CD4-positive, alpha-beta T cell treated with Interleukin-2 at 100 ng/mL for 4 hours (primary cell): ENCODE measurements around the gene TM9SF3.

Experiments
- DNase-seq: peaks from one replicate; pipeline ENCODE4 v3.0.0-alpha.2; 2020; ENCODE audit warnings: low spot score

Gene TM9SF3

GRCh38 chr10:96470116-96470743 is 116.6 kb downstream of the TM9SF3 start:
- peak; percentile 10 for DNase-seq

- DNase-seq, result no peak
These were observed 118.0 kb downstream of the TM9SF3 start for GRCh38 chr10:96468845-96469244.
